Measurements from ENCODE around the gene ANKS1B.

The ANKS1B gene

GRCh38 chr12:99140017-99140720 is 844.6 kb downstream of the ANKS1B start:
- TF ChIP-seq CTCF (conservative IDR thresholded peaks at IDR 0.05; ENCODE audit: low read depth, low read length) = no peak
- Histone ChIP-seq H3K27ac (no peak overlapping the region), H3K4me3 (IDR thresholded peaks at IDR 0.05; ENCODE audit: insufficient read depth, low read depth, low read length) (no peak overlapping the region), H3K36me3 (ENCODE audit: insufficient read depth) (no peaks in the 10 kb centered on the region), H2AFZ (ENCODE audit: low read depth) (no peak overlapping the region), H3K9ac (no peak overlapping the region), H3K27me3 (ENCODE audit: insufficient read depth, low read depth) (no peaks in the 10 kb centered on the region), H3K4me2 (no peak overlapping the region), H4K20me1 (ENCODE audit: insufficient read depth) (no peaks in the 10 kb centered on the region), H3K4me1 (ENCODE audit: low read depth, poor library complexity, severe bottlenecking) (no peaks in the 10 kb centered on the region), H3K79me2 (ENCODE audit: insufficient read depth, low read depth) (no peaks in the 10 kb centered on the region)

- H3K4me3 ChIP-seq (IDR thresholded peaks at IDR 0.05; ENCODE audit: insufficient read depth, low read depth, low read length) = no peak overlapping the region
- no peak for TF ChIP-seq CTCF (conservative IDR thresholded peaks at IDR 0.05; ENCODE audit: low read depth, low read length)
- no peak overlapping the region for H3K4me2 ChIP-seq
- H3K4me1 ChIP-seq (ENCODE audit: low read depth, poor library complexity, severe bottlenecking) = no peaks in the 10 kb centered on the region
- H3K9ac ChIP-seq = no peak overlapping the region
- H3K79me2 ChIP-seq (ENCODE audit: insufficient read depth, low read depth) = no peaks in the 10 kb centered on the region
- no peak overlapping the region for H2AFZ ChIP-seq (ENCODE audit: low read depth)
- H3K27me3 ChIP-seq (ENCODE audit: insufficient read depth, low read depth) = no peaks in the 10 kb centered on the region
- H3K36me3 ChIP-seq (ENCODE audit: insufficient read depth) = no peaks in the 10 kb centered on the region
- H3K27ac ChIP-seq = no peak overlapping the region
- H4K20me1 ChIP-seq (ENCODE audit: insufficient read depth) = no peaks in the 10 kb centered on the region
Observed at GRCh38 chr12:99138393-99138792, 846.3 kb downstream of the ANKS1B start.

- H3K4me3 ChIP-seq (IDR thresholded peaks at IDR 0.05; ENCODE audit: insufficient read depth, low read depth, low read length) = no peak overlapping the region
- H2AFZ ChIP-seq (ENCODE audit: low read depth) = no peak overlapping the region
- H3K4me1 ChIP-seq (ENCODE audit: low read depth, poor library complexity, severe bottlenecking) = no peaks in the 10 kb centered on the region
- no peaks in the 10 kb centered on the region for H3K36me3 ChIP-seq (ENCODE audit: insufficient read depth)
- no peak for TF ChIP-seq CTCF (conservative IDR thresholded peaks at IDR 0.05; ENCODE audit: low read depth, low read length)
- no peaks in the 10 kb centered on the region for H4K20me1 ChIP-seq (ENCODE audit: insufficient read depth)
- no peak overlapping the region for H3K4me2 ChIP-seq
- H3K9ac ChIP-seq = no peak overlapping the region
- no peaks in the 10 kb centered on the region for H3K79me2 ChIP-seq (ENCODE audit: insufficient read depth, low read depth)
- H3K27ac ChIP-seq = no peak overlapping the region
- H3K27me3 ChIP-seq (ENCODE audit: insufficient read depth, low read depth) = no peaks in the 10 kb centered on the region
Observed at GRCh38 chr12:99137124-99137855, 847.4 kb downstream of the ANKS1B start.

- no peak overlapping the region for H3K4me2 ChIP-seq
- no peak overlapping the region for H3K9ac ChIP-seq
- H2AFZ ChIP-seq (ENCODE audit: low read depth) = no peak overlapping the region
- TF ChIP-seq CTCF (conservative IDR thresholded peaks at IDR 0.05; ENCODE audit: low read depth, low read length) = no peak
- H3K4me3 ChIP-seq (IDR thresholded peaks at IDR 0.05; ENCODE audit: insufficient read depth, low read depth, low read length) = no peak overlapping the region
- H3K27ac ChIP-seq = no peak overlapping the region
- no peaks in the 10 kb centered on the region for H4K20me1 ChIP-seq (ENCODE audit: insufficient read depth)
- H3K4me1 ChIP-seq (ENCODE audit: low read depth, poor library complexity, severe bottlenecking) = no peaks in the 10 kb centered on the region
- H3K36me3 ChIP-seq (ENCODE audit: insufficient read depth) = no peaks in the 10 kb centered on the region
- H3K27me3 ChIP-seq (ENCODE audit: insufficient read depth, low read depth) = no peaks in the 10 kb centered on the region
- H3K79me2 ChIP-seq (ENCODE audit: insufficient read depth, low read depth) = no peaks in the 10 kb centered on the region
Observed at GRCh38 chr12:99136516-99136915, 848.2 kb downstream of the ANKS1B start.
